Activated CD4-positive, alpha-beta T cell treated with anti-CD3 and anti-CD28 coated beads, Interleukin-10, Interleukin-2, amounts not matched to agents 100 ng/mL and 50 ng/mL, durations not matched to agents 16 hours and 8 hours (primary cell): Measurements from ENCODE around the gene VSTM2B.

Experiments used
- DNase-seq: peaks from one replicate; pipeline ENCODE4 v3.0.0-alpha.2; 2020

VSTM2B gene

DNA sequence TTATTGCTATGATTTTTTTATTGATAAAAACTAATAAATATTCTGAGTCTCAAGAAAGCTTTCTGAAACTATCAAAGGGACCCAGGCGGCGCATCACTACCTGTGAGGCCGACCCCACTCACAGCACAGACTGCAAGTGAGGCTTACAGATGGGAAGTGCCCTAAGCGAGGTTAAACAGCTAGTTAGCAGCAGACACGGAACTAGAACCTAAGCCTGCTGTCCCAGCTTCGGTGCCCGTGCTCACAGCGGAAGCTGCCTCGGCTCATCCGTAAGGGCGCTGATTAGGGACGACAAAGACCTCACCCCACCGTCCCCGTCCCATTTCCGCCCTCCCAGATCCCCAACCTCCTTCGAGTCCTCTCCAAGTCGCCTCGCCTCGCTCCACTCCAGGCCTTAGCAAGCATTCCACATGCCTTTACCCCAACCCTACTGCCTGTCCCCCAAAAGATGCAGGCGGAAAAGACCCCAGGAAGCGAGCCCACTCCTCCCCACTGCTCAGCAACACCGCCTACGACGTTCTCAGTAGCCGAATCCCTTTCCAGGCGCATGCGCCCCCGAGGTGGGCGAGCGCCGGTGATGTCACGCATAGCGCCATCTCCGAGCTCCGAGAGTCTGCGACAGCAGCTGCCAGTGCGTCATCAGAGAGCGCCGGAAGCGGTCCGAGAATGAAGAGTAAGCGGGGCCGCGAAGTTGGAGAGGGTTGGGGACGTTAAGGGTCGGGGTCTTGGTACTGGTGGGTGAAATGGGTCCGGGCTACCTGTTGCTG lies 80.0 kb downstream of the VSTM2B start, which contains the start of gene POP4:
Gene POP4 (plus strand): TSS at position 631 of the 767 bp plus-strand sequence. CDS start 36 bp downstream, at position 667.
- DNase-seq, result peak; percentile 98

GRCh38 chr19:29606420-29606747 lies 80.6 kb downstream of the VSTM2B start:
- DNase-seq, result no peak

DNA sequence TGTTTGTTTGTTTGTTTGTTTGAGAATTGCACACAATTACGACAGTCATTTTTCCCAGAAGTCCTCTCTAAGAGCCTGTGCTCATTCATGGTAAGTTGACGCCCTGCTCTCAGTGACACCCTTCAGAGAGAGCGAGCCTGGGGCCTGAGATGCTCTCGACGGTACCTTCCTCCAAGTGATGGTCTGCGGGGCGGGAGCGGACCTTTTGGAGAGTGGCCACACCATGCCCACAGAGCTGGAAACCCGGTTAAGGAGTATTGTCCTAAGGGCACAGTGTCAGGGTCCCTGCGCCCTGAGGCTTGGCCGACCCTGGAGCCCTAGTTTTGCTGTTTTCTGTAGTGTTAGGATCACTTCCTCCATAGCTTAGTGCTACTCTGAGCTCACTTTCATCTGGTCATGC lies 83.8 kb downstream of the VSTM2B start:
- DNase-seq, result no peak

GRCh38 chr19:29610213-29610573 lies 84.4 kb downstream of the VSTM2B start:
- no peak for DNase-seq

DNA sequence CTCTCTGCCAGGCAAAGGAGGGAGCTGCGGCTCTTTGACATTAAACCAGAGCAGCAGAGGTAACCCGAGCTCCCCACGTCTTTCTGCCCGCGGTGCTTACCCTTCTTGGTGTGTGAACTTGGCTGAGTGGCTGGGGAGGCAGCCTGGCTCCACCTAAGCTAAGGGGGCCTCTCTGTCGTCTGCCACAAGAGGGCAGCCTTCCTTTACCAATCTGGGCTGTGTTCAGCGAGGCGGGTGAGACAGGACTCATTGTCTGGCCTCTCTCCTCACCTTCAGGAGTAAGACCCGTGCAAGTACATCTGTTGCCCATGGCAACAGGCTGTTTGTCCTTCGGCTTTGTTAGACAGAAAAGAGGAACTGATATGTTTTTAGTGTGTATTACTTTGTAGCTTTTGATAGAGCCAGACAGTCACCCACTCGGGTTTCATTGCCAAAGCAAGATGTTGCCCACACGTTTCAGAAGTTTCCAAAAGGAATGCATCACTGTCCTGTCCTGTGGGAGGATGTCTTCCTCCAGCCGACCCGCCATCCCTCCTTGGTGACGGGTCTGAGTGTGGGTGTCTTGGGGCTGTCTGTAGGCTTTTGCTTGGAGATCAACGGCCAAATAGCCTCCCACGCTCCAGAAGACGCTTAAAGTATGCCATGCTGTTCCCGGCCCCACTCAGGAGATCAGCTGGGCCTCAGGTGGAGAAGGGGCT lies 84.9 kb downstream of the VSTM2B start:
- peak; percentile 89 for DNase-seq

- DNase-seq, result no peak
These were observed 86.3 kb downstream of the VSTM2B start for GRCh38 chr19:29612121-29612520.

- DNase-seq, result no peak
These were observed 87.2 kb downstream of the VSTM2B start for GRCh38 chr19:29612801-29613595.

DNA sequence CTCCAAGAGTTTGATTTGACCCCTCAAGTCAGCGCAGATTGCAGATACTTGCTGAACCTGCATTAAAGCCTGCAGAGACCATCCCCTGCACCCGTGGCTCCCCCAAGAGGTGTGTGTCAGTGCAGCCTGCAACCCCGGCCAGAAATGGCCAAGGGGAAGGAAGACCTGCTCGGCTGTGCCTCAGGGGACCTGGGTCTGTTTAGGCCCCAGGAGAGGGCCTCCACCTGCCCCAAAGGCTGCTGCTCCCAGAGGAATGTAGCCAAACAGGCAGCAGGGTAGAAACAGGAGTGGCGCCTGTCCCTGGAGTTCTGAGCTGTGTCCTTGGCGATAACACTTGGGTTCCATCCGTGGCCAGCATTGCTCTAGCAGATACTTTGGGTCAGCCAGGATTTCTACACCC lies 88.3 kb downstream of the VSTM2B start:
- no peak for DNase-seq
